K562 (cell line): ENCODE results near the gene FBL. TPM values are rescaled to one million over a fixed set of nuclear protein-coding genes. Genes with fewer than 3 reads are reported as not detected.

ENCODE experiments used
- ATAC-seq: fragments of 200-7000 bp; cut with Tn5 transposase; 3 replicates; pipeline ENCODE4 v1.9.1; 2020; ENCODE audit warnings: moderate library complexity
- BruUV-seq: library from RNA; stranded (reverse); fragments of 400-500 nt; replicated peaks from 2 replicates; lab custom pipeline; 2021; lab: Mats Ljungman, UMichigan
- CTCF ChIA-PET: fragments of 300-600 bp; formaldehyde crosslinking; extraction: SDS; loops from one replicate; lab custom pipeline; 2021; ENCODE audit warnings: low intra/inter-chr PET ratio; lab: Yijun Ruan, JAX
- POLR2A ChIA-PET: fragments of 300-600, 350-650 bp; sonication (Branson Sonifier 250); formaldehyde crosslinking; extraction: SDS; loops from one replicate; lab custom pipeline; 2021; ENCODE audit warnings: antibody characterized with exemption, inconsistent platforms; lab: Yijun Ruan, JAX
- DNase-seq, 4 experiments: peaks; one replicate each; pipeline versions ENCODE4 v3.0.0 to v3.0.0-alpha.2; 2011 to 2018; ENCODE audit warnings: low spot score in 3 of 4, mixed read lengths in 3 of 4; ENCODE audit errors: extremely low read depth in 1 of 4
- FAIRE-seq: peaks from 2 replicates; lab custom pipeline; 2011; peaks lifted over from hg19 to GRCh38; lab: Jason Lieb, UNC
- H2AFZ ChIP-seq: 2 replicates; pipeline ENCODE4 v1.6.0; 2011; ENCODE audit warnings: low read depth, low read length, control low read depth, inconsistent platforms
- H3K27ac ChIP-seq: fragments of 200-600 bp; 3 replicates; pipeline ENCODE4 v1.8.0; 2011; ENCODE audit warnings: low read depth, mild to moderate bottlenecking, control low read depth, inconsistent platforms, low read length, moderate library complexity, mixed read lengths; ENCODE audit errors: extremely low read depth
- H3K27me3 ChIP-seq, 2 experiments: fragments of 300-600 bp in 1 of 2; 2 replicates in 1 of 2; 3 replicates in 1 of 2; pipeline versions ENCODE4 v1.6.0 to v1.8.0; 2011; ENCODE audit warnings: inconsistent platforms in 2 of 2, low read length in 2 of 2, mild to moderate bottlenecking in 1 of 2, mixed read lengths in 1 of 2, moderate library complexity in 1 of 2; ENCODE audit not compliant: control insufficient read depth in 2 of 2, insufficient read depth in 2 of 2
- H3K36me3 ChIP-seq: fragments of 300-600 bp; 3 replicates; pipeline ENCODE4 v1.8.0; 2011; ENCODE audit warnings: mild to moderate bottlenecking, low read length, inconsistent platforms; ENCODE audit not compliant: control insufficient read depth, insufficient read depth
- H3K4me1 ChIP-seq, 2 experiments: fragments of 200-600 bp in 1 of 2; replicated peaks in 1 of 2; 2 replicates in 1 of 2; 3 replicates in 1 of 2; pipeline versions ENCODE4 v1.5.1 to v1.8.0; 2011; ENCODE audit warnings: inconsistent platforms in 2 of 2, low read length in 2 of 2, mild to moderate bottlenecking in 1 of 2, mixed read lengths in 1 of 2, moderate library complexity in 1 of 2; ENCODE audit not compliant: control insufficient read depth in 2 of 2, insufficient read depth in 2 of 2
- H3K4me2 ChIP-seq: 2 replicates; pipeline ENCODE4 v1.6.1; 2011; ENCODE audit warnings: low read length, control low read depth, inconsistent platforms, mixed read lengths; ENCODE audit not compliant: insufficient read depth
- H3K4me3 ChIP-seq: fragments of 200-600 bp; sonication (generic), shearing (Covaris generic); 2 replicates; pipeline ENCODE4 v1.5.1; 2016; ENCODE audit warnings: control low read depth, inconsistent platforms
- H3K79me2 ChIP-seq: fragments of 200-600 bp; 3 replicates; pipeline ENCODE4 v1.8.0; 2011; ENCODE audit warnings: low read length, inconsistent platforms; ENCODE audit not compliant: control insufficient read depth, insufficient read depth
- H3K9ac ChIP-seq, 2 experiments: 2 replicates each; pipeline versions ENCODE4 v1.6.0 to v1.6.1; 2011; ENCODE audit warnings: low read depth in 2 of 2, low read length in 2 of 2, control low read depth in 1 of 2, inconsistent platforms in 1 of 2, mild to moderate bottlenecking in 1 of 2, mixed read lengths in 1 of 2; ENCODE audit not compliant: insufficient read depth in 1 of 2
- H3K9me1 ChIP-seq: one replicate; pipeline ENCODE4 v1.6.0; 2011; ENCODE audit warnings: inconsistent platforms, mild to moderate bottlenecking, low read length, moderate library complexity; ENCODE audit not compliant: control insufficient read depth, insufficient read depth
- H3K9me3 ChIP-seq: replicated peaks from 2 replicates; pipeline ENCODE4 v1.5.1; 2011; ENCODE audit warnings: low read depth, low read length, inconsistent platforms; ENCODE audit not compliant: control insufficient read depth, insufficient read depth
- H4K20me1 ChIP-seq: replicated peaks from 2 replicates; pipeline ENCODE4 v1.6.1; 2011; ENCODE audit warnings: low read length, inconsistent platforms, mixed read lengths; ENCODE audit not compliant: control insufficient read depth, insufficient read depth
- CBX1 ChIP-seq: sonication (generic); IDR thresholded peaks from 2 replicates; pipeline ENCODE4 v1.6.1; 2016; ENCODE audit warnings: antibody characterized with exemption, low read depth, mild to moderate bottlenecking
- ELF1 ChIP-seq: fragments of 200-800 bp; sonication (Bioruptor generic); IDR thresholded peaks from 2 replicates; pipeline ENCODE4 v1.6.1; 2016; ENCODE audit warnings: missing genetic modification characterization, missing compliant biosample characterization
- PHB2 ChIP-seq: fragments of 450-650 bp; IDR thresholded peaks from 2 replicates; pipeline ENCODE4 v1.6.1; 2017; ENCODE audit warnings: low read depth
- RBM39 ChIP-seq: fragments of 200-400 bp; formaldehyde crosslinking; optimal IDR thresholded peaks from 2 replicates; pipeline ENCODE3; 2018; ENCODE audit warnings: low read depth, low read length
- SOX6 ChIP-seq: fragments of 450-650 bp; IDR thresholded peaks from 2 replicates; pipeline ENCODE4 v1.6.1; 2014; ENCODE audit warnings: mild to moderate bottlenecking
- SRSF3 ChIP-seq: fragments of 200-400 bp; formaldehyde crosslinking; IDR thresholded peaks from 2 replicates; pipeline ENCODE4 v1.6.1; 2016; ENCODE audit warnings: mild to moderate bottlenecking, low read length, moderate library complexity; ENCODE audit not compliant: insufficient read depth
- TARDBP ChIP-seq: fragments of 450-650 bp; IDR thresholded peaks from 2 replicates; pipeline ENCODE4 v1.6.1; 2016
- YBX1 ChIP-seq: fragments of 450-650 bp; IDR thresholded peaks from 2 replicates; pipeline ENCODE4 v1.7.1; 2016; ENCODE audit warnings: mild to moderate bottlenecking
- ZNF217 ChIP-seq: sonication (generic); formaldehyde crosslinking; IDR thresholded peaks from 2 replicates; pipeline ENCODE4 v1.8.0; 2022; ENCODE audit warnings: mild to moderate bottlenecking, missing genetic modification reagents
- ZNF584 ChIP-seq: fragments of 200-800 bp; sonication (Bioruptor generic); IDR thresholded peaks from 2 replicates; pipeline ENCODE4 v1.6.1; 2016; ENCODE audit warnings: low read depth, mild to moderate bottlenecking, missing genetic modification characterization, missing compliant biosample characterization
- WGBS: fragments of 100-300 bp; shearing (Covaris generic); methylation state at CpG from one replicate; pipeline ENCODE4 v1.1.6; 2016; ENCODE audit warnings: low coverage, mixed read lengths; ENCODE audit not compliant: insufficient coverage; ENCODE audit errors: missing lambda C conversion rate; 5-methylcytosine and 5-hydroxymethylcytosine counted together
- in situ Hi-C: fragments of 300-500 bp; cut with MboI; formaldehyde crosslinking; loops from 4 replicates; pipeline ENCODE4 v1.15.0; 2018; ENCODE audit warnings: inconsistent platforms, mixed read lengths
- intact Hi-C: fragments of 100-400 bp; cut with micrococcal nuclease; formaldehyde crosslinking; loops from 2 replicates; pipeline ENCODE4 v1.14.2; 2022
- polyA plus RNA-seq, 8 experiments: library from polyadenylated mRNA; depleted of rRNA in 4 of 8; stranded (reverse) in 5 of 8; unstranded in 3 of 8; fragments of >200 nt; fragmentation: Nextera tagmentation in 2 of 8; fragmentation: Illumina TruSeq in 1 of 8; extraction: Ambion mirVana in 2 of 8; extraction: Trizol in 1 of 8; gene quantifications; 2 replicates each; pipeline versions ENCODE4 v1.2.1 to v1.2.3, GENCODE V29; 2011 to 2014; ENCODE audit warnings: inconsistent platforms in 1 of 8, missing spikeins in 1 of 8
- total RNA-seq, 7 experiments: library from RNA; depleted of rRNA in 6 of 7; stranded (reverse); fragments of >200 nt in 6 of 7; fragmentation: Illumina TruSeq in 2 of 7; extraction: Trizol in 2 of 7; gene quantifications; 2 replicates each; pipeline versions ENCODE4 v1.2.1 to v1.2.3, GENCODE V29; 2011 to 2021; ENCODE audit warnings: low replicate concordance in 1 of 7
- TF ChIP-seq, protein P1 (sequence below): sonication (generic); formaldehyde crosslinking; IDR thresholded peaks from 2 replicates; pipeline ENCODE4 v1.8.0; 2022; ENCODE audit warnings: mild to moderate bottlenecking, missing genetic modification reagents

Gene FBL
- total and polyA plus RNA-seq, 9 of the 15 experiments (the other 6 are each of a cell fraction or from before 2014, with no cell fraction given), result 201 to 1,696 (median 696) TPM

DNA sequence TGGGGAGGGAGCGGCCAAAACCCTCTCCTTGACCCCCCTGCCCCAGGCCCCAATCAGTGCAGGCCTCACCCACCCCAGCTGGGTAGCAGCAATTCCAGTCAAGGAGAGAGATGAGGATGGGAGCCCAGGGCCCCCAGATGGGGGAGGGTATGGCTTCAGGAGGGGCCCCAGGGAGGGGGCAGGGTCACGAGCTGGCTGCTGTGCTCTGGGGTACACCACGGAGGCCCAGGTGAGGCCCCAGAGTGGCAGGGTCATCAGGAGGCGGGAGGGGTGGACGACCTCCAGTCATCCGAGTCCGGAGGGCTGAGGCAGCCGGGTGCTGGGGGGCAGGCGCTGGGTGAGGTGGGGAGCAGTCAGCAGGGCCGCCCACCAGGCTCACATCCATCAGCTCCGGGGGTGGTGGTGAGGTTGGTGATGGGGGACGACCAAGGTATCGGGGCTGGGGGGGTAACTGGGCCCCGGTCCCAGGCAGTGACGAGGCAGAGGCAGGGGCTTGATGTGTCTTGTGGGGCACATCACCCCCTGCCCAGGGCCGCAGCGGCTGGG is 20.6 kb downstream of the FBL start:
- H3K27ac ChIP-seq, result no peak overlapping the region

DNA sequence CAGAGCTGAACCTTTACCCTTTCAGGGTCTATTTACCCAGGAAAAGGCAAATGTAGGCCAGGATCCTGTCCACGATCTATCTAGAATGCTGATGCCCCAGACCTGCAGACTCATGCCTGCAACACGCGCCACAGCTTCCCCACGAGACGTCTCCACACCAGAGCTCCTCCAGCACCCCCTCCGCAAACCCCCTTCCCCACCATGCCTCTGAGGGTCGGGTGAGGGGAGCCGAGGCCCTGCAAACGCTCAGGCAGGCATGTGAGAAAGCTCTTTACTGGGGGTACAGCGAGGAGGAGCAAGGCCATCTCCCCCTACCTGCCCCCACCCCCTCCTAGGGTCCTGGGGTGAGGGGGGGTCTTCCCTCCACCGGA is 21.1 kb downstream of the FBL start:
- Histone ChIP-seq H2AFZ (no peak overlapping the region), H3K79me2 (no peaks in the 10 kb centered on the region), H3K9me1 (peaks cover 3% of the 10 kb centered on the region), H3K9ac (no peak overlapping the region), H3K4me1 (peaks cover 0 to 11% of the 10 kb centered on the region in 2 experiments; a peak in 2 of 5 replicates), H4K20me1 (no peaks in the 10 kb centered on the region), H3K27ac (no peak overlapping the region), H3K4me3 (no peak overlapping the region), H3K4me2 (no peak overlapping the region)
- no TSS peak for BruUV-seq
- in situ Hi-C loops, result no loop called here
- ATAC-seq, result no peak
- no peak for DNase-seq
- CTCF ChIA-PET, result no interaction called here
- intact Hi-C loops, result no loop called here
- no peak for FAIRE-seq
- 90% methylated on average over 7 of the region's 11 CpGs for WGBS
- POLR2A ChIA-PET, result interaction anchor here (1.4 kb wide), 1 partner anchor 8 kb away, joined by 5 read pairs; no protein-coding TSS in a partner anchor
- TF ChIP-seq SOX6 (no peak), ZNF217 (CRISPR knock-in tag) (no peak), CBX1 (no peak), ZNF584 (CRISPR knock-in tag) (no peak), ELF1 (tag) (no peak), PHB2 (no peak), YBX1 (no peak), SRSF3 (no peak), TARDBP (no peak)
- TF ChIP-seq, protein P1, sequence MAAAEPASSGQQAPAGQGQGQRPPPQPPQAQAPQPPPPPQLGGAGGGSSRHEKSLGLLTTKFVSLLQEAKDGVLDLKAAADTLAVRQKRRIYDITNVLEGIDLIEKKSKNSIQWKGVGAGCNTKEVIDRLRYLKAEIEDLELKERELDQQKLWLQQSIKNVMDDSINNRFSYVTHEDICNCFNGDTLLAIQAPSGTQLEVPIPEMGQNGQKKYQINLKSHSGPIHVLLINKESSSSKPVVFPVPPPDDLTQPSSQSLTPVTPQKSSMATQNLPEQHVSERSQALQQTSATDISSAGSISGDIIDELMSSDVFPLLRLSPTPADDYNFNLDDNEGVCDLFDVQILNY (CRISPR knock-in tag), result no peak
- TF ChIP-seq, all 486 proteins: peak for 0
- no peaks in the 10 kb centered on the region for H3K27me3 ChIP-seq
- peaks cover 46% of the 10 kb centered on the region; the same call in 2 of the 3 replicates for H3K36me3 ChIP-seq
- H3K9me3 ChIP-seq, result no peaks in the 10 kb centered on the region

More for the DNA sequence above, 20.6 kb downstream of the FBL start:
- no peak for FAIRE-seq
- no peak for TF ChIP-seq RBM39
- peaks cover 3% of the 10 kb centered on the region for H3K9me1 ChIP-seq
- H3K4me2 ChIP-seq, result no peak overlapping the region
- 90% methylated on average over 8 of the region's 17 CpGs for WGBS
- BruUV-seq, result no TSS peak
- H2AFZ ChIP-seq, result no peak overlapping the region
- ChIA-PET POLR2A (interaction anchor here (1.4 kb wide), 1 partner anchor 8 kb away, joined by 5 read pairs; no protein-coding TSS in a partner anchor), CTCF (no interaction called here)
- H3K4me1 ChIP-seq, result peaks cover 0 to 11% of the 10 kb centered on the region in 2 experiments; a peak in 2 of 5 replicates
- in situ Hi-C loops, result no loop called here
- no peak overlapping the region for H3K9ac ChIP-seq
- no peaks in the 10 kb centered on the region for H4K20me1 ChIP-seq
- no peak for ATAC-seq
- H3K27me3 ChIP-seq, result no peaks in the 10 kb centered on the region
- peaks cover 51% of the 10 kb centered on the region; the same call in 2 of the 3 replicates for H3K36me3 ChIP-seq
- H3K9me3 ChIP-seq, result no peaks in the 10 kb centered on the region
- H3K4me3 ChIP-seq, result no peak overlapping the region
- DNase-seq, result no peak
- no peaks in the 10 kb centered on the region for H3K79me2 ChIP-seq
- intact Hi-C loops, result no loop called here
